Ishikawa (cell line): ENCODE results near the gene C5orf58.

Source experiments
- CEBPB ChIP-seq: IDR thresholded peaks from 2 replicates; pipeline ENCODE4 v1.6.1; 2012
- CREB1 ChIP-seq: IDR thresholded peaks from 2 replicates; pipeline ENCODE4 v1.6.1; 2012; ENCODE audit warnings: low read depth
- EGR1 ChIP-seq: IDR thresholded peaks from 2 replicates; pipeline ENCODE4 v1.6.1; 2012
- EP300 ChIP-seq: IDR thresholded peaks from 2 replicates; pipeline ENCODE4 v1.6.1; 2012; ENCODE audit warnings: borderline replicate concordance
- FOXM1 ChIP-seq: IDR thresholded peaks from 2 replicates; pipeline ENCODE4 v1.6.1; 2012; ENCODE audit warnings: low read depth, borderline replicate concordance
- MAX ChIP-seq: IDR thresholded peaks from 2 replicates; pipeline ENCODE4 v1.6.1; 2012
- NFIC ChIP-seq: IDR thresholded peaks from 2 replicates; pipeline ENCODE4 v1.6.1; 2012
- RAD21 ChIP-seq: IDR thresholded peaks from 2 replicates; pipeline ENCODE4 v1.6.1; 2012; ENCODE audit warnings: low read depth
- REST ChIP-seq: IDR thresholded peaks from 2 replicates; pipeline ENCODE4 v1.6.1; 2012; ENCODE audit warnings: low read depth, mild to moderate bottlenecking
- TAF1 ChIP-seq: IDR thresholded peaks from 2 replicates; pipeline ENCODE4 v1.6.1; 2012; ENCODE audit warnings: low read depth, mild to moderate bottlenecking
- TCF12 ChIP-seq: IDR thresholded peaks from 2 replicates; pipeline ENCODE4 v1.6.1; 2012; ENCODE audit warnings: low read depth
- TEAD4 ChIP-seq: IDR thresholded peaks from 2 replicates; pipeline ENCODE4 v1.6.1; 2012
- YY1 ChIP-seq: IDR thresholded peaks from 2 replicates; pipeline ENCODE4 v1.6.1; 2012; ENCODE audit warnings: low read depth
- ZBTB7A ChIP-seq: IDR thresholded peaks from 2 replicates; pipeline ENCODE4 v1.6.1; 2012; ENCODE audit warnings: low read depth
- TF ChIP-seq, protein P1 (sequence below): IDR thresholded peaks from 2 replicates; pipeline ENCODE4 v1.6.1; 2012

Gene C5orf58

GRCh38 chr5:170275376-170275994 is 42.7 kb downstream of the C5orf58 start:
- TF ChIP-seq TAF1 = no peak
- no peak for TF ChIP-seq TCF12
- no peak for TF ChIP-seq REST
- no peak for TF ChIP-seq EGR1
- TF ChIP-seq MAX = no peak
- TF ChIP-seq EP300 = no peak
- TF ChIP-seq ZBTB7A = no peak
- TF ChIP-seq YY1 = no peak
- no peak for TF ChIP-seq TEAD4
- TF ChIP-seq CEBPB = no peak
- no peak for TF ChIP-seq CREB1
- TF ChIP-seq FOXM1 = no peak
- no peak for TF ChIP-seq RAD21
- TF ChIP-seq, protein P1, sequence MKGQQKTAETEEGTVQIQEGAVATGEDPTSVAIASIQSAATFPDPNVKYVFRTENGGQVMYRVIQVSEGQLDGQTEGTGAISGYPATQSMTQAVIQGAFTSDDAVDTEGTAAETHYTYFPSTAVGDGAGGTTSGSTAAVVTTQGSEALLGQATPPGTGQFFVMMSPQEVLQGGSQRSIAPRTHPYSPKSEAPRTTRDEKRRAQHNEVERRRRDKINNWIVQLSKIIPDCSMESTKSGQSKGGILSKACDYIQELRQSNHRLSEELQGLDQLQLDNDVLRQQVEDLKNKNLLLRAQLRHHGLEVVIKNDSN = no peak
- no peak for TF ChIP-seq NFIC

- TF ChIP-seq CREB1 = no peak
- TF ChIP-seq ZBTB7A = no peak
- no peak for TF ChIP-seq TAF1
- TF ChIP-seq YY1 = no peak
- no peak for TF ChIP-seq REST
- no peak for TF ChIP-seq FOXM1
- TF ChIP-seq EGR1 = no peak
- no peak for TF ChIP-seq MAX
- no peak for TF ChIP-seq TEAD4
- TF ChIP-seq, protein P1 = no peak
- TF ChIP-seq CEBPB = no peak
Measured at GRCh38 chr5:170276140-170276539, 43.4 kb downstream of the C5orf58 start.

- TF ChIP-seq ZBTB7A (no peak), EP300 (no peak), TEAD4 (no peak), CREB1 (no peak), REST (no peak), TCF12 (no peak), TAF1 (no peak), FOXM1 (no peak), CEBPB (no peak), RAD21 (no peak), MAX (no peak), NFIC (no peak), EGR1 (no peak), YY1 (no peak)
- TF ChIP-seq, protein P1 = no peak
Measured at GRCh38 chr5:170277867-170278281, 45.1 kb downstream of the C5orf58 start.
